Glutamatergic neuron (in vitro differentiated cells): Measurements from ENCODE around the gene GNAS-AS1. TPM values are rescaled to one million over a fixed set of nuclear protein-coding genes. Genes with fewer than 3 reads are reported as not detected.

Experiments used
- DNase-seq: peaks from one replicate; pipeline ENCODE4 v3.0.0; 2022
- H3K27ac Mint-ChIP-seq: one replicate; pipeline ENCODE4 v1.8.0; 2020; ENCODE audit warnings: mild to moderate bottlenecking, mixed read lengths, inconsistent platforms; ENCODE audit not compliant: unreplicated experiment
- H3K27me3 Mint-ChIP-seq: one replicate; pipeline ENCODE4 v1.8.0; 2020; ENCODE audit warnings: mild to moderate bottlenecking, moderate library complexity, mixed read lengths, inconsistent platforms; ENCODE audit not compliant: unreplicated experiment
- H3K36me3 Mint-ChIP-seq: one replicate; pipeline ENCODE4 v1.8.0; 2020; ENCODE audit warnings: mild to moderate bottlenecking, mixed read lengths, inconsistent platforms; ENCODE audit not compliant: unreplicated experiment
- H3K4me1 Mint-ChIP-seq: one replicate; pipeline ENCODE4 v1.8.0; 2020; ENCODE audit warnings: mild to moderate bottlenecking, low read depth, mixed read lengths, inconsistent platforms; ENCODE audit not compliant: unreplicated experiment
- H3K4me3 Mint-ChIP-seq: one replicate; pipeline ENCODE4 v1.8.0; 2020; ENCODE audit warnings: mild to moderate bottlenecking, mixed read lengths, inconsistent platforms; ENCODE audit not compliant: unreplicated experiment
- H3K9me3 Mint-ChIP-seq: one replicate; pipeline ENCODE4 v1.8.0; 2020; ENCODE audit warnings: mild to moderate bottlenecking, moderate library complexity, mixed read lengths, inconsistent platforms; ENCODE audit not compliant: unreplicated experiment
- total RNA-seq: library from RNA; stranded (reverse); fragmentation: NEBNext Ultra II Directional; extraction: Animal tissue kit (Norgen Biotek cat#: 25700); gene quantifications from one replicate; pipeline ENCODE4 v1.2.1, GENCODE V29; 2021; ENCODE audit not compliant: unreplicated experiment
- TF ChIP-seq, protein P1 (sequence below): fragments of 200-600 bp; sonication (generic); IDR thresholded peaks from one replicate; pipeline ENCODE4 v1.5.0; 2021; ENCODE audit not compliant: partially characterized antibody, unreplicated experiment

Gene GNAS-AS1
- total RNA-seq, 1 donor from 2014 or later: 11.7 TPM

DNA sequence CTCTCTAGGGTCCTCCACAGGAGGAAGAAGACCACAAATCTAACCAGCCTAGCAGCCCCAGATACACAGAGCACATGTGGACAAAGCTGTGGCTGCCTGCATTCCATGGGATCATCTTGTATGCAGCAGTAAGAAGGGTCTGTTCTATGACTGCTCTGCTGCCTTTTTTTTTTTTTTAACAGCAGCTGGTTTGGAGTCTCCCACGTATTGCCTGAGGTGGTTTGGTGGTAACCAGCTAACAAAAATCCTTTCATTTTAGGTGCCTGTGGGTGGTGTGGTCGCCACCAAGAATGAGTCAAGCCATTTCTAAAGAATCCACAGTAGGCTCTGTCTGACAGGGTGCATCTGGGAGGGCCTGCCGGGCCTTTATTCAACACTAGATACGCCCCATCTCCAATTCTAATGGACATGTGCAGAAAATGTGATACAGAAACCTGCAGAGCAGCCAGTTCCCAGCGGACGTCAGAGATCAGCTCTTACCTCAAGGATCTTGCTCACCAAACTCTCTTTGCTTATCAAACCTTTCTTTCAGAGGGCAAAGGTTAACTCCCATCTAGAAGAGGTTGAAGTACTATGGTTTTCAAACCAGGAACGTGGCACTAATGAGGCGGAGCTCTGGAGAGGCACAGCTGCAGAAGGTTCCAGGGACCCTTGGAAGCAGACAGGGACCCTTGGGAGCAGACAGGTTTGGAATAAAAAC is 32.0 kb downstream of the GNAS-AS1 start:
- peaks cover 16% of the 10 kb centered on the region for H3K9me3 Mint-ChIP-seq
- TF ChIP-seq, protein P1, sequence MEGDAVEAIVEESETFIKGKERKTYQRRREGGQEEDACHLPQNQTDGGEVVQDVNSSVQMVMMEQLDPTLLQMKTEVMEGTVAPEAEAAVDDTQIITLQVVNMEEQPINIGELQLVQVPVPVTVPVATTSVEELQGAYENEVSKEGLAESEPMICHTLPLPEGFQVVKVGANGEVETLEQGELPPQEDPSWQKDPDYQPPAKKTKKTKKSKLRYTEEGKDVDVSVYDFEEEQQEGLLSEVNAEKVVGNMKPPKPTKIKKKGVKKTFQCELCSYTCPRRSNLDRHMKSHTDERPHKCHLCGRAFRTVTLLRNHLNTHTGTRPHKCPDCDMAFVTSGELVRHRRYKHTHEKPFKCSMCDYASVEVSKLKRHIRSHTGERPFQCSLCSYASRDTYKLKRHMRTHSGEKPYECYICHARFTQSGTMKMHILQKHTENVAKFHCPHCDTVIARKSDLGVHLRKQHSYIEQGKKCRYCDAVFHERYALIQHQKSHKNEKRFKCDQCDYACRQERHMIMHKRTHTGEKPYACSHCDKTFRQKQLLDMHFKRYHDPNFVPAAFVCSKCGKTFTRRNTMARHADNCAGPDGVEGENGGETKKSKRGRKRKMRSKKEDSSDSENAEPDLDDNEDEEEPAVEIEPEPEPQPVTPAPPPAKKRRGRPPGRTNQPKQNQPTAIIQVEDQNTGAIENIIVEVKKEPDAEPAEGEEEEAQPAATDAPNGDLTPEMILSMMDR: no peak
- no peak overlapping the region for H3K4me3 Mint-ChIP-seq
- no peak for DNase-seq
- peaks cover 5% of the 10 kb centered on the region for H3K4me1 Mint-ChIP-seq
- no peak overlapping the region for H3K27ac Mint-ChIP-seq
- peaks cover 10% of the 10 kb centered on the region for H3K27me3 Mint-ChIP-seq
- H3K36me3 Mint-ChIP-seq: peaks cover 22% of the 10 kb centered on the region

DNA sequence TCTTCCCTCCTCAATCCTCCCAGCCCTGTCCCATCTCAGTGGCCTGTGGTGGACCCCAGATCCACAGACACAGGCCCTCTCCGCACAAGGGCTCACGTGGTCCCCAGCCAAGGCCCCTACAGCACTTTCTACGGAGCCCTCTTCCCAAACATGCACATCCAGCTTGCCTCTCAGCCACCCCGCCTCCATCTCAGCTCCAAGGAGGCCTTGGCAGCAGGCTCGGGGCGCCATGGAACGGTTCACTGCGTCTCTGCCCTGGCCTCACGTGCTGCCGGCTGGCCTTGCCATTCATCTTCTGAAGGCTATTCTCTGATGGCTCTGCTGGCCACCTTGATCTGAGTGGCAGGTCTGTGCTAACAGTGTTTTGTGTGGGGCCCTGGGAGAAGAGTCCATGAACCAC is 33.0 kb downstream of the GNAS-AS1 start:
- H3K4me1 Mint-ChIP-seq: peaks cover 5% of the 10 kb centered on the region
- no peak overlapping the region for H3K4me3 Mint-ChIP-seq
- H3K27me3 Mint-ChIP-seq: peaks cover 8% of the 10 kb centered on the region
- no peak overlapping the region for H3K27ac Mint-ChIP-seq
- TF ChIP-seq, protein P1: no peak
- DNase-seq: no peak
- H3K9me3 Mint-ChIP-seq: peaks cover 17% of the 10 kb centered on the region
- H3K36me3 Mint-ChIP-seq: peaks cover 22% of the 10 kb centered on the region

DNA sequence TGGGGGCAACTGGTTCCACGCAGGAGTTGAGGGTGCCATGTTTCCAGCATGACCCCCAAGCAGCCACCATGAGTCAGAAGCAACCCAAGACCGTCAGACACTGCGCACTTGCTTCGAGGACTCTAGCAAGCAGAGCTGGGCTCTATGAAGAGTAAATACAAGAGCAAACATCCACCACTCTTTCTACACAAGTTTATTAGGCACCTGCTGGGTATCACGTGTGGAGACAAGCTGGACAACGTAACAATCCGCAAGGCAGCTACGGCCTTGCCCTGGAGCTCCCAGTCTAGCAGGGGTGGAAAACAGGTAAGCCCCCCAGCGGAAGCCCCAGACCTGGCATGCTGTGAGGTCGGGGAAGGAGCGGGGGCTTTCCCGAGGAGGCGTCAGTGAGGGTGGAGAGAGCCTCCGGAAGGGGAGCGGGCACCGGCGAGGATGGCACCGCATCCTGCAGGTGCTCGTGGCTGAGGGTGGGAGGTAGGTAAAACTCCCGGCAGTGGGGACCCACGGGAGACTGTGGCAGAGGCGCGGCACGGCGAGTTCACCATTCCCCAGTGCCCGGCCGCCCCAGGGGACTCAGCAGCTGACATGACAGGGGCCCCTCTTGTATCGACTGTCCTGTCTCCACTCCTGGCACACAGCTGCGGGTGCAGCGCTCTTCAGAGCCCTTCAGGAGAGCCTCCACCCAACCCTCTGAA is 33.6 kb downstream of the GNAS-AS1 start:
- H3K9me3 Mint-ChIP-seq: peaks cover 17% of the 10 kb centered on the region
- peaks cover 22% of the 10 kb centered on the region for H3K36me3 Mint-ChIP-seq
- TF ChIP-seq, protein P1: no peak
- H3K4me3 Mint-ChIP-seq: no peak overlapping the region
- no peak overlapping the region for H3K27ac Mint-ChIP-seq
- no peak for DNase-seq
- peaks cover 5% of the 10 kb centered on the region for H3K4me1 Mint-ChIP-seq
- peaks cover 8% of the 10 kb centered on the region for H3K27me3 Mint-ChIP-seq

DNA sequence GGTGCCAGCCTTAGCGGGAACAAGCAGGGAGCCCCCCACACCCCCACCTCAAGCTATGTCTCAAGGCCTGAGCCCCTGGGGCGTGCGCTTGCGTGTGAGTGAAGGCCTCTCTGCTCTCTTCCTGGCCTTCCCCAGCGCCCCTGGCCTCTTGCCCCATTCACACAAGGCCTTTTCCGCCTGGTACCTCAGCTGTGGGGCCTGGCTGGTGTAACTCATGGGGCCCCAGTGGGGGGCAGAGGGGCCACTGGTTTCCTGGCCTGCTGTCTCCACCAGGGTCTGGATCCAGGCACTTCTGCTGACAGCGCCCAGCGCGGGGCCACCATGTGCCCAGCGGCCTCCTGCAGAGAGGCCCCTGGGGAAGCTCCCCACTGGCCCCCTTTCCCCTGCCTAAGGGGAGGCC is 34.7 kb downstream of the GNAS-AS1 start:
- H3K9me3 Mint-ChIP-seq: peaks cover 15% of the 10 kb centered on the region
- H3K4me3 Mint-ChIP-seq: no peak overlapping the region
- TF ChIP-seq, protein P1: no peak
- H3K27me3 Mint-ChIP-seq: peaks cover 8% of the 10 kb centered on the region
- H3K27ac Mint-ChIP-seq: no peak overlapping the region
- peaks cover 5% of the 10 kb centered on the region for H3K4me1 Mint-ChIP-seq
- peaks cover 17% of the 10 kb centered on the region for H3K36me3 Mint-ChIP-seq
- DNase-seq: no peak

GRCh38 chr20:58815448-58815847 is 35.3 kb downstream of the GNAS-AS1 start:
- Mint-ChIP-seq H3K27ac (no peak overlapping the region), H3K9me3 (peaks cover 12% of the 10 kb centered on the region), H3K4me1 (peaks cover 5% of the 10 kb centered on the region), H3K27me3 (peaks cover 7% of the 10 kb centered on the region), H3K36me3 (peaks cover 11% of the 10 kb centered on the region), H3K4me3 (no peak overlapping the region)
- no peak for DNase-seq
- TF ChIP-seq, protein P1: no peak
